H9 (cell line): ENCODE measurements around the gene WBP1. TPM values are rescaled to one million over a fixed set of nuclear protein-coding genes. Genes with fewer than 3 reads are reported as not detected.

Experiments used
- DNase-seq: peaks from one replicate; pipeline ENCODE4 v3.0.0-alpha.2; 2017
- H2AFZ ChIP-seq: one replicate; pipeline ENCODE4 v1.6.1; 2013; ENCODE audit warnings: mild to moderate bottlenecking, low read length, control low read depth, moderate library complexity
- H2AK5ac ChIP-seq: 2 replicates; pipeline ENCODE4 v1.6.1; 2013; ENCODE audit warnings: low read length, control low read depth, mixed read lengths; ENCODE audit not compliant: insufficient read length
- H2BK120ac ChIP-seq: one replicate; pipeline ENCODE4 v1.6.1; 2013; ENCODE audit warnings: low read depth, mild to moderate bottlenecking, low read length, control low read depth, inconsistent platforms; ENCODE audit not compliant: poor library complexity, severe bottlenecking
- H2BK12ac ChIP-seq: 2 replicates; pipeline ENCODE4 v1.6.1; 2013; ENCODE audit warnings: low read length, control low read depth, mixed read lengths, low read depth; ENCODE audit not compliant: insufficient read length
- H2BK15ac ChIP-seq: 2 replicates; pipeline ENCODE4 v1.6.1; 2013; ENCODE audit warnings: low read depth, low read length, control low read depth
- H2BK20ac ChIP-seq: one replicate; pipeline ENCODE4 v1.6.1; 2013; ENCODE audit warnings: low read depth, mild to moderate bottlenecking, low read length, control low read depth, inconsistent platforms; ENCODE audit not compliant: poor library complexity, severe bottlenecking
- H2BK5ac ChIP-seq: 2 replicates; pipeline ENCODE4 v1.6.1; 2013; ENCODE audit warnings: low read length, control low read depth, mixed read lengths; ENCODE audit not compliant: insufficient read length
- H3K14ac ChIP-seq: 2 replicates; pipeline ENCODE4 v1.6.1; 2013; ENCODE audit warnings: low read length, control low read depth; ENCODE audit not compliant: insufficient read depth
- H3K18ac ChIP-seq: 2 replicates; pipeline ENCODE4 v1.6.1; 2013; ENCODE audit warnings: low read depth, mild to moderate bottlenecking, mixed read lengths, low read length, control low read depth; ENCODE audit not compliant: insufficient read length
- H3K23ac ChIP-seq: 2 replicates; pipeline ENCODE4 v1.6.1; 2013; ENCODE audit warnings: low read length, control low read depth, mixed read lengths, low read depth; ENCODE audit not compliant: insufficient read length
- H3K23me2 ChIP-seq: 2 replicates; pipeline ENCODE4 v1.6.1; 2013; ENCODE audit warnings: low read depth, mild to moderate bottlenecking, mixed read lengths, low read length, control low read depth; ENCODE audit not compliant: insufficient read length, poor library complexity, severe bottlenecking
- H3K27ac ChIP-seq: 2 replicates; pipeline ENCODE4 v1.5.1; 2013; ENCODE audit warnings: low read length, control low read depth, mixed read lengths, low read depth; ENCODE audit not compliant: insufficient read length
- H3K27me3 ChIP-seq: 2 replicates; pipeline ENCODE4 v1.6.1; 2013; ENCODE audit warnings: low read length, control low read depth, inconsistent platforms; ENCODE audit not compliant: insufficient read depth
- H3K4ac ChIP-seq: 2 replicates; pipeline ENCODE4 v1.6.1; 2013; ENCODE audit warnings: low read depth, mild to moderate bottlenecking, control low read depth, inconsistent platforms, low read length, moderate library complexity
- H3K4me1 ChIP-seq: 2 replicates; pipeline ENCODE4 v1.6.1; 2013; ENCODE audit warnings: low read length, control low read depth, inconsistent platforms; ENCODE audit not compliant: insufficient read depth
- H3K4me2 ChIP-seq: 2 replicates; pipeline ENCODE4 v1.6.1; 2013; ENCODE audit warnings: low read length, control low read depth, mixed read lengths; ENCODE audit not compliant: insufficient read length, insufficient read depth
- H3K56ac ChIP-seq: 2 replicates; pipeline ENCODE4 v1.6.1; 2013; ENCODE audit warnings: low read depth, mild to moderate bottlenecking, mixed read lengths, low read length, control low read depth; ENCODE audit not compliant: insufficient read length
- H3K79me1 ChIP-seq: 2 replicates; pipeline ENCODE4 v1.6.1; 2013; ENCODE audit warnings: low read depth, mild to moderate bottlenecking, moderate library complexity, low read length, control low read depth, inconsistent platforms; ENCODE audit not compliant: insufficient read depth, poor library complexity, severe bottlenecking
- H3K79me2 ChIP-seq: 2 replicates; pipeline ENCODE4 v1.6.1; 2013; ENCODE audit warnings: low read length, control low read depth, inconsistent platforms; ENCODE audit not compliant: insufficient read depth
- H3K9ac ChIP-seq: 2 replicates; pipeline ENCODE4 v1.6.1; 2013; ENCODE audit warnings: low read length, control low read depth, mixed read lengths; ENCODE audit not compliant: insufficient read length; ENCODE audit errors: extremely low read depth
- H3K9me3 ChIP-seq: one replicate; pipeline ENCODE4 v1.6.1; 2013; ENCODE audit warnings: low read depth, low read length, inconsistent platforms; ENCODE audit not compliant: control insufficient read depth
- H3T11ph ChIP-seq: one replicate; pipeline ENCODE4 v1.6.1; 2013; ENCODE audit warnings: mild to moderate bottlenecking, low read length, control low read depth, inconsistent platforms
- H4K20me1 ChIP-seq: one replicate; pipeline ENCODE4 v1.6.1; 2013; ENCODE audit not compliant: control insufficient read depth, insufficient read length, insufficient read depth
- H4K5ac ChIP-seq: 2 replicates; pipeline ENCODE4 v1.6.1; 2013; ENCODE audit warnings: low read depth, mild to moderate bottlenecking, mixed read lengths, low read length, control low read depth; ENCODE audit not compliant: insufficient read length
- H4K8ac ChIP-seq: replicated peaks from 2 replicates; pipeline ENCODE4 v1.6.1; 2013; ENCODE audit warnings: low read length, control low read depth, mixed read lengths, low read depth; ENCODE audit not compliant: insufficient read length
- H4K91ac ChIP-seq: 2 replicates; pipeline ENCODE4 v1.6.1; 2013; ENCODE audit warnings: low read depth, mild to moderate bottlenecking, moderate library complexity, mixed read lengths, low read length, control low read depth; ENCODE audit not compliant: insufficient read length
- H3K27ac Mint-ChIP-seq, 3 experiments: 2 replicates in 2 of 3; 3 replicates in 1 of 3; pipeline ENCODE4 v1.8.0; 2020 to 2021; ENCODE audit warnings: mixed read lengths in 3 of 3, mild to moderate bottlenecking in 1 of 3, moderate library complexity in 1 of 3
- H3K27me3 Mint-ChIP-seq: 2 replicates; pipeline ENCODE4 v1.8.0; 2021; ENCODE audit warnings: low read depth, mild to moderate bottlenecking, moderate library complexity, mixed read lengths
- H3K36me3 Mint-ChIP-seq, 3 experiments: 2 replicates in 2 of 3; 3 replicates in 1 of 3; pipeline ENCODE4 v1.8.0; 2020 to 2021; ENCODE audit warnings: low read depth in 3 of 3, mixed read lengths in 3 of 3; ENCODE audit not compliant: insufficient read depth in 1 of 3
- H3K4me1 Mint-ChIP-seq, 2 experiments: 2 replicates each; pipeline ENCODE4 v1.8.0; 2020; ENCODE audit warnings: mixed read lengths in 2 of 2
- H3K4me3 Mint-ChIP-seq, 2 experiments: 2 replicates in 1 of 2; 3 replicates in 1 of 2; pipeline ENCODE4 v1.8.0; 2020 to 2021; ENCODE audit warnings: mild to moderate bottlenecking in 2 of 2, mixed read lengths in 2 of 2, moderate library complexity in 1 of 2
- H3K9me3 Mint-ChIP-seq, 2 experiments: 2 replicates in 1 of 2; 3 replicates in 1 of 2; pipeline ENCODE4 v1.8.0; 2020; ENCODE audit warnings: mild to moderate bottlenecking in 2 of 2, mixed read lengths in 2 of 2, moderate library complexity in 1 of 2
- WGBS: extraction: QIAGEN DNeasy Blood & Tissue Kit; methylation state at CpG from one replicate; pipeline ENCODE4 v1.1.7; 2013; ENCODE audit warnings: missing lambda C conversion rate, low lambda C conversion rate, mixed read lengths; ENCODE audit not compliant: insufficient read length; ENCODE audit errors: extremely low coverage; 5-methylcytosine and 5-hydroxymethylcytosine counted together
- total RNA-seq: library from RNA; stranded (reverse); gene quantifications from 2 replicates; pipeline ENCODE4 v1.2.1, GENCODE V29; 2021
- TF ChIP-seq, protein P1 (sequence below): fragments of 200-600 bp; sonication (generic); conservative IDR thresholded peaks from 3 replicates; pipeline ENCODE4 v1.8.0; 2021; ENCODE audit warnings: antibody characterized with exemption, mild to moderate bottlenecking

The WBP1 gene
- total RNA-seq, 1 experiment from 2014 or later = 82.1 TPM

DNA sequence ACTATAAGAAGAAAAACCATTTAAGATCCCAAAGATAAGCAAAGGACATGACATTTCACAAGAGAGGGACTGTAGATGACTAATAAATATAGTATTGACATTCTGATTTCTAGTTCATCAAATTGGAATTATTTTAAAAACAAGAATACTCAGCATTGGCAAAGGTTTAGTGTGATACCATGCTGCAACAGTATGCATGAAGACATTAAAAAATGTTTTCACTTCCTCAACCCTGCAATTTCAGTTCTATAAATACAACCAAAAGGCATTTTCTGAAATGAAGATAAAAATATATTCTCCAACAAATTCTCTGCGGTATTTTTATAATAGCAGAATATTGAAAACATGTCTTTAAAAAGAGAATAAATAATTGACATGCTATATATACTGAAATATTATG, 38.9 kb upstream of the WBP1 start:
- H3K4me2 ChIP-seq = no peak overlapping the region
- Mint-ChIP-seq H3K4me3 (no peak overlapping the region), H3K27me3 (peaks cover 30% of the 10 kb centered on the region), H3K4me1 (peaks cover 11 to 25% of the 10 kb centered on the region in 2 experiments), H3K36me3 (peaks cover 0 to 10% (median 2%) of the 10 kb centered on the region in 3 experiments; a peak in 6 of 7 replicates), H3K27ac (no peak overlapping the region), H3K9me3 (no peaks in the 10 kb centered on the region; a peak in 1 of 5 replicates)
- no peak overlapping the region for H3K23ac ChIP-seq
- H4K8ac ChIP-seq = no peak overlapping the region
- no peak overlapping the region for H3K14ac ChIP-seq
- DNase-seq = no peak
- H3K56ac ChIP-seq = no peak overlapping the region
- H4K20me1 ChIP-seq = no peaks in the 10 kb centered on the region
- H3K9ac ChIP-seq = no peak overlapping the region
- H4K91ac ChIP-seq = no peak overlapping the region
- H2BK15ac ChIP-seq = no peak overlapping the region
- H3K79me2 ChIP-seq = no peaks in the 10 kb centered on the region
- H3K79me1 ChIP-seq = no peaks in the 10 kb centered on the region
- no peak overlapping the region for H3K4ac ChIP-seq
- H3K27me3 ChIP-seq = no peaks in the 10 kb centered on the region
- no peak overlapping the region for H3T11ph ChIP-seq
- no peak overlapping the region for H3K18ac ChIP-seq
- H2BK5ac ChIP-seq = no peak overlapping the region
- H3K4me1 ChIP-seq = no peaks in the 10 kb centered on the region
- TF ChIP-seq, protein P1, sequence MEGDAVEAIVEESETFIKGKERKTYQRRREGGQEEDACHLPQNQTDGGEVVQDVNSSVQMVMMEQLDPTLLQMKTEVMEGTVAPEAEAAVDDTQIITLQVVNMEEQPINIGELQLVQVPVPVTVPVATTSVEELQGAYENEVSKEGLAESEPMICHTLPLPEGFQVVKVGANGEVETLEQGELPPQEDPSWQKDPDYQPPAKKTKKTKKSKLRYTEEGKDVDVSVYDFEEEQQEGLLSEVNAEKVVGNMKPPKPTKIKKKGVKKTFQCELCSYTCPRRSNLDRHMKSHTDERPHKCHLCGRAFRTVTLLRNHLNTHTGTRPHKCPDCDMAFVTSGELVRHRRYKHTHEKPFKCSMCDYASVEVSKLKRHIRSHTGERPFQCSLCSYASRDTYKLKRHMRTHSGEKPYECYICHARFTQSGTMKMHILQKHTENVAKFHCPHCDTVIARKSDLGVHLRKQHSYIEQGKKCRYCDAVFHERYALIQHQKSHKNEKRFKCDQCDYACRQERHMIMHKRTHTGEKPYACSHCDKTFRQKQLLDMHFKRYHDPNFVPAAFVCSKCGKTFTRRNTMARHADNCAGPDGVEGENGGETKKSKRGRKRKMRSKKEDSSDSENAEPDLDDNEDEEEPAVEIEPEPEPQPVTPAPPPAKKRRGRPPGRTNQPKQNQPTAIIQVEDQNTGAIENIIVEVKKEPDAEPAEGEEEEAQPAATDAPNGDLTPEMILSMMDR = no peak
- no peak overlapping the region for H2BK120ac ChIP-seq
- WGBS = no CpG with 5 or more reads among the region's 1 CpG
- H2BK20ac ChIP-seq = no peak overlapping the region
- H4K5ac ChIP-seq = no peak overlapping the region
- peaks cover 9% of the 10 kb centered on the region for H3K23me2 ChIP-seq
- H2AK5ac ChIP-seq = no peak overlapping the region
- no peak overlapping the region for H3K27ac ChIP-seq
- H2BK12ac ChIP-seq = no peak overlapping the region
- H3K9me3 ChIP-seq = no peaks in the 10 kb centered on the region
- H2AFZ ChIP-seq = no peak overlapping the region
